ENCODE results near the gene FAM72A.
"Not testable (repeated sequence)": the region's sequence is repeated elsewhere in the genome, so short reads cannot be mapped to it uniquely, and the experiment has no call there.

GRCh38 chr1:206176114-206176502 lies 26.5 kb downstream of the FAM72A start:
- TF ChIP-seq CTCF (IDR thresholded peaks at IDR 0.05; ENCODE audit: extremely low read depth in 1 of 2, insufficient read depth in 1 of 2, low read depth in 1 of 2, low read length in 2 of 2); POLR2AphosphoS5 (IDR thresholded peaks at IDR 0.05; ENCODE audit: insufficient read depth, low read depth, low read length); EZH2 (IDR thresholded peaks at IDR 0.05; ENCODE audit: borderline replicate concordance, low read depth, low read length, severe bottlenecking); GATA2 (IDR thresholded peaks at IDR 0.05; ENCODE audit: insufficient read depth, insufficient read length, low read depth, low read length); POLR2A (IDR thresholded peaks at IDR 0.05; ENCODE audit: low read depth, low read length); FOS (IDR thresholded peaks at IDR 0.05; ENCODE audit: borderline replicate concordance, insufficient read depth, low read length); JUN (IDR thresholded peaks at IDR 0.05; ENCODE audit: borderline replicate concordance, insufficient read depth, insufficient read length, low read depth); MYC (IDR thresholded peaks at IDR 0.05; ENCODE audit: low read depth, low read length): not testable (repeated sequence)
- TF ChIP-seq, protein P1, sequence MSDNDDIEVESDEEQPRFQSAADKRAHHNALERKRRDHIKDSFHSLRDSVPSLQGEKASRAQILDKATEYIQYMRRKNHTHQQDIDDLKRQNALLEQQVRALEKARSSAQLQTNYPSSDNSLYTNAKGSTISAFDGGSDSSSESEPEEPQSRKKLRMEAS (IDR thresholded peaks at IDR 0.05; ENCODE audit: insufficient read depth, insufficient read length): not testable (repeated sequence)
